ENCODE data around the gene ARHGAP24.
"Not testable (repeated sequence)": the region's sequence is repeated elsewhere in the genome, so short reads cannot be mapped to it uniquely, and the experiment has no call there.

GRCh38 chr4:85666625-85667024 is 191.7 kb downstream of the ARHGAP24 start:
- TF ChIP-seq, protein P1, sequence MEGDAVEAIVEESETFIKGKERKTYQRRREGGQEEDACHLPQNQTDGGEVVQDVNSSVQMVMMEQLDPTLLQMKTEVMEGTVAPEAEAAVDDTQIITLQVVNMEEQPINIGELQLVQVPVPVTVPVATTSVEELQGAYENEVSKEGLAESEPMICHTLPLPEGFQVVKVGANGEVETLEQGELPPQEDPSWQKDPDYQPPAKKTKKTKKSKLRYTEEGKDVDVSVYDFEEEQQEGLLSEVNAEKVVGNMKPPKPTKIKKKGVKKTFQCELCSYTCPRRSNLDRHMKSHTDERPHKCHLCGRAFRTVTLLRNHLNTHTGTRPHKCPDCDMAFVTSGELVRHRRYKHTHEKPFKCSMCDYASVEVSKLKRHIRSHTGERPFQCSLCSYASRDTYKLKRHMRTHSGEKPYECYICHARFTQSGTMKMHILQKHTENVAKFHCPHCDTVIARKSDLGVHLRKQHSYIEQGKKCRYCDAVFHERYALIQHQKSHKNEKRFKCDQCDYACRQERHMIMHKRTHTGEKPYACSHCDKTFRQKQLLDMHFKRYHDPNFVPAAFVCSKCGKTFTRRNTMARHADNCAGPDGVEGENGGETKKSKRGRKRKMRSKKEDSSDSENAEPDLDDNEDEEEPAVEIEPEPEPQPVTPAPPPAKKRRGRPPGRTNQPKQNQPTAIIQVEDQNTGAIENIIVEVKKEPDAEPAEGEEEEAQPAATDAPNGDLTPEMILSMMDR (IDR thresholded peaks at IDR 0.05), result not testable (repeated sequence)
- not testable (repeated sequence) for TF ChIP-seq POLR2A (IDR thresholded peaks at IDR 0.05)

Data from right lobe of liver (tissue), 4 donors.